Daoy (cell line): ENCODE results near the gene DPP7. TPM values are rescaled to one million over a fixed set of nuclear protein-coding genes. Genes with fewer than 3 reads are reported as not detected.
"Not testable (repeated sequence)": the region's sequence is repeated elsewhere in the genome, so short reads cannot be mapped to it uniquely, and the experiment has no call there.

Experiments used
- DNase-seq: peaks from one replicate; pipeline ENCODE4 v3.0.0-alpha.2; 2015; ENCODE audit warnings: low read depth
- total RNA-seq: library from RNA; depleted of rRNA; stranded (reverse); fragments of >200 nt; shearing (Covaris generic); gene quantifications from 2 replicates; pipeline ENCODE4 v1.2.3, GENCODE V29; 2014

DPP7 gene
- total RNA-seq, 1 experiment from 2014 or later, result 23.0 TPM

GRCh38 chr9:137129456-137130175 lies 15.1 kb upstream of the DPP7 start:
- peak; percentile 98 for DNase-seq

GRCh38 chr9:137128862-137129455 lies 14.4 kb upstream of the DPP7 start:
- DNase-seq, result no peak

GRCh38 chr9:137128158-137128861 lies 13.8 kb upstream of the DPP7 start:
- DNase-seq, result no peak

GRCh38 chr9:137127301-137128157 lies 13.0 kb upstream of the DPP7 start:
- DNase-seq, result no peak

- DNase-seq, result no peak
Measured at GRCh38 chr9:137126786-137127185, 12.3 kb upstream of the DPP7 start.

- DNase-seq, result not testable (repeated sequence)
Measured at GRCh38 chr9:137123952-137124462, 9.5 kb upstream of the DPP7 start.

GRCh38 chr9:137123468-137123837 lies 8.9 kb upstream of the DPP7 start:
- DNase-seq, result no peak

GRCh38 chr9:137122796-137123467 lies 8.4 kb upstream of the DPP7 start:
- DNase-seq, result not testable (repeated sequence)

- DNase-seq, result not testable (repeated sequence)
Measured at GRCh38 chr9:137121927-137122795, 7.6 kb upstream of the DPP7 start.

GRCh38 chr9:137118092-137118603 lies 3.6 kb upstream of the DPP7 start:
- DNase-seq, result not testable (repeated sequence)

- no peak for DNase-seq
Measured at GRCh38 chr9:137117269-137117731, 2.8 kb upstream of the DPP7 start.

- DNase-seq, result peak; percentile 17
Measured at GRCh38 chr9:137116728-137117127, 2.2 kb upstream of the DPP7 start.

- DNase-seq, result no peak
Measured at GRCh38 chr9:137116027-137116507, 1.5 kb upstream of the DPP7 start.

- peak; percentile 17 for DNase-seq
Measured at GRCh38 chr9:137115394-137116026, 977 bp upstream of the DPP7 start.

GRCh38 chr9:137114220-137114612 lies 317 bp downstream of the DPP7 start:
- no peak for DNase-seq

- peak; percentile 12 for DNase-seq
Measured at GRCh38 chr9:137113385-137114159, 961 bp downstream of the DPP7 start.

GRCh38 chr9:137112564-137113384 lies 1.8 kb downstream of the DPP7 start:
- DNase-seq, result no peak
